Prostate gland (tissue), 2 donors: ENCODE measurements around the gene REN.

Experiments
- CTCF ChIP-seq, 4 experiments: fragments of 200-600 bp in 2 of 4; fragments of 450-650 bp in 2 of 4; sonication (generic) in 2 of 4; IDR thresholded peaks; 1 replicate in 3 of 4; 2 replicates in 1 of 4; pipeline ENCODE4 v1.5.1; 2016 to 2019; ENCODE audit warnings: antibody characterized with exemption in 4 of 4, mild to moderate bottlenecking in 2 of 4, moderate library complexity in 2 of 4
- POLR2A ChIP-seq: fragments of 450-650 bp; IDR thresholded peaks from one replicate; pipeline ENCODE4 v1.6.1; 2016; ENCODE audit warnings: antibody characterized with exemption, mild to moderate bottlenecking
- POLR2AphosphoS5 ChIP-seq: sonication (generic); formaldehyde crosslinking; IDR thresholded peaks from one replicate; pipeline ENCODE4 v1.6.1; 2017; ENCODE audit warnings: antibody characterized with exemption

DNA sequence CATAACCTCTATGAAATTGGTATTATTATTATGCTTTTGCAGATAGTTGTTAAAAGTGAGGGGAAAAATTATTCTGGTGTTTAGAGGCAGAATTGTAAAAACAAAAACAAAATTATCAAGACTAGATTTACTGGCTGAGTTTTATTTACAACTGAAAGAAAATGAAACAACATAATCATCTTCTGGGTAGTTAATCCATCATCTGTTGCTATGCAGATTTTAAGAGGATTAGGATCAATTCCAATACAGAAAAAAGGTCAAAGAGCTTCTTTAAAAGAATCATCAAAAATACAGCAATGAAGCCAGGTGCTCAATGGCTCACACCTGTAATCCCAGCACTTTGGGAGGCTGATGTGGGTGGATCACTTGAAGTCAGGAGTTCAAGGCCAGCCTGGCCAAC, 39.3 kb upstream of the REN start:
- TF ChIP-seq CTCF (IDR thresholded peaks at IDR 0.05) (no peak), POLR2A (no peak), POLR2AphosphoS5 (no peak)
